T-helper 17 cell (primary cell): ENCODE data around the gene TIMM21. TPM values are rescaled to one million over a fixed set of nuclear protein-coding genes. Genes with fewer than 3 reads are reported as not detected.

Experiments used
- ATAC-seq: fragments of 150-1000 bp; cut with Tn5 transposase; 2 replicates; pipeline ENCODE4 v1.10.0; 2021; ENCODE audit warnings: mild to moderate bottlenecking, moderate library complexity
- DNase-seq, 3 donors: peaks; one replicate each; pipeline versions ENCODE4 v3.0.0 to v3.0.0-alpha.2; 2020 to 2021
- H3K9me3 ChIP-seq: one replicate; pipeline ENCODE4 v1.7.0; 2013; ENCODE audit warnings: low read length, mild to moderate bottlenecking; ENCODE audit not compliant: control insufficient read depth, poor library complexity, severe bottlenecking
- H3K27ac Mint-ChIP-seq: one replicate; pipeline ENCODE4 v1.8.0; 2022; ENCODE audit warnings: mild to moderate bottlenecking, moderate library complexity, mixed read lengths
- H3K27me3 Mint-ChIP-seq: one replicate; pipeline ENCODE4 v1.8.0; 2022; ENCODE audit warnings: mixed read lengths
- H3K36me3 Mint-ChIP-seq: one replicate; pipeline ENCODE4 v1.8.0; 2022; ENCODE audit warnings: low read depth, mixed read lengths
- H3K4me1 Mint-ChIP-seq: one replicate; pipeline ENCODE4 v1.8.0; 2022; ENCODE audit warnings: mild to moderate bottlenecking, mixed read lengths
- H3K4me3 Mint-ChIP-seq: one replicate; pipeline ENCODE4 v1.8.0; 2022; ENCODE audit warnings: mild to moderate bottlenecking, moderate library complexity, mixed read lengths
- total RNA-seq, 4 donors: library from RNA in 2 of 4; stranded (reverse) in 2 of 4; gene quantifications; one replicate each; pipeline ENCODE4 v1.2.3 and lab custom pipeline; 2022 to 2026

The TIMM21 gene
- total RNA-seq, 2 donors from 2014 or later: 10.3 to 12.1 TPM

DNA sequence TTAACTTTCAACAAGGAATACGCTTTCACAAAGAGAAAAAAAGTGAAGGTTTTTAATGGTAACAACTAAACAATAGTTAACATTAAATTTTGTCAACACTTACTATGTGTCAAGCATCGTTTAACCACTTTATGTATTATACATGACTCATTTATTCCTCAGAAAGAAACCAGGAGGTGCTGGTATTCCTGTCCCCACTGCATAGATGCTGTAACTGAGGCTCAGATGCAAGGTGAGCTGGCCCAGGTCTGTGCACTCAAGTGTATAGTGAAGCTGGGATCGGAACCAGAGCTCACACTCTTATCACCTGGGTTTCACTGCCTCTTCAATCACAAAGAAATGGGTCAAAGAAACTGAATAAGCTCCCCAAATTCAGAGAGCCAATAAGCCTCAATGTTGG lies 17.2 kb upstream of the TIMM21 start:
- H3K9me3 ChIP-seq: no peaks in the 10 kb centered on the region
- Mint-ChIP-seq H3K27me3 (peaks cover 17% of the 10 kb centered on the region), H3K4me1 (peaks cover 5% of the 10 kb centered on the region), H3K27ac (no peak overlapping the region), H3K4me3 (no peak overlapping the region), H3K36me3 (peaks cover 2% of the 10 kb centered on the region)
- ATAC-seq (no peak), DNase-seq (no peak)

DNA sequence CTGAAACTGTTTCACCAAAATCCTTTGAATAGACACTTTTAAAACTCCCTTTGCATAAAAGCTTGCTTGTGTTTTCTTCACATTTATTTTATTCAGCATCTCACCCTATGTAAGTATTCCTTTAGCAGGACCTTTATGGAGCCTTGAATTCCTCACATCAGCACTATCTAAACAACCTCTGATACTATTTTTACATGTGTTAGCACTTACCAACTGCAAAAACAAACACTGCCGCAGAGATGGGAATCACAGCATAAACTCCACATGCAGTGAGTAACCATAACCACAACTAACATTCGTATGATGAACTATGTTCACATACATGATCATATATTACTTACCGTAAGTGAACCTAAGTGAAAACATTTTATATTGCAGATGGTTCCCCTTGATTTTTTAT lies 16.1 kb upstream of the TIMM21 start:
- H3K4me3 Mint-ChIP-seq: no peak overlapping the region
- H3K27me3 Mint-ChIP-seq: peaks cover 16% of the 10 kb centered on the region
- no peak overlapping the region for H3K27ac Mint-ChIP-seq
- peaks cover 2% of the 10 kb centered on the region for H3K36me3 Mint-ChIP-seq
- H3K9me3 ChIP-seq: no peaks in the 10 kb centered on the region
- H3K4me1 Mint-ChIP-seq: peaks cover 5% of the 10 kb centered on the region
- no peak for ATAC-seq
- no peak for DNase-seq

DNA sequence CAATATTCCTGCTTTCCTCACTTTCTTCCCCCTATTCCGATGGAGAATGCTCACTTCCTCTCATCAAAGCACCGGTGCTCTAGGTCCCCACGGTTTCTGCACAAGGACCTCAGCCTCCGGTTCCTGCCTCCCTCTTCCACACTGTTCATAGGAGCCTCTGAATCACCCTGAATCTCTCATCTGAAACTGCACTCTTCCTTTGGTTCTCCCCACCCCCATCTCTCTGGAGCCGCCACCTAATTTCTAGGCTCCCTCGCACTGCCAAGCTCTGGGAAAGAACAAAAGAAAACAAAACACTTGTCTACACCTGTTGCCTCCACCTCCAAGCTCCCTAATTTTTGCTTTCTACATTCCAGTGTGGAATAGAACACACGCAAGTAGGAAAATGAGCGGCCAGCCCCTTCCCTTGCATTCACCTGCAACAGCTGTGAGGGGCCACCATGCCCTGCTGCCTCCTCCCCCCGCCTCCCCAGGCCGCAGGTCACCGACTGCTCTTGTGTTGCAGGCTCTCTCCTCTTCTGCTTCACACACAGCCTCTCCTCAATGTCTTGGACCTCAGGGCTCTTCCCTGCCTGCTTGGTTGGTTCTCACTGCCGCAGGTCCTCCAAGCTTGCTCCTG lies 10.3 kb upstream of the TIMM21 start:
- no peak overlapping the region for H3K27ac Mint-ChIP-seq
- H3K36me3 Mint-ChIP-seq: peaks cover 9% of the 10 kb centered on the region
- DNase-seq (no peak), ATAC-seq (no peak)
- peaks cover 48% of the 10 kb centered on the region for H3K27me3 Mint-ChIP-seq
- H3K9me3 ChIP-seq: no peaks in the 10 kb centered on the region
- H3K4me1 Mint-ChIP-seq: peaks cover 10% of the 10 kb centered on the region
- H3K4me3 Mint-ChIP-seq: no peak overlapping the region

DNA sequence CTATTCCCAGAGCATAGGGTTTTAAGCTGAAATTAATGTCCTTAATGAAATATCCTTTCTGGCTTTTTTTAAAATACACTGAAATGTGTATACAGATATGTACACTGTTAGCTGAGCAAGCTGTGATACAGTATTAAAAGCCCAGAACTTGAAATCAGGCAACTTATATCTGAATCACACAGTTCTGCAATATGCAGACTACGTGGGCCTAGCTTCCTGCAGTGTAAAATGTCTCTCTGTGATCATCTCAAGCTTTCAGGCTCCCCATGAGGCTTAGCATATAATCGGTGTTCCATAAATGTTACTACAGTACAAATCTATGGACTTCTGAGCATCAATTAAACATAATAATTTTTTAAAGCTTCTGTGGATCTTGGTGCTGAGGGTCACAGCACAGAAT lies 8.9 kb upstream of the TIMM21 start:
- H3K27me3 Mint-ChIP-seq: peaks cover 52% of the 10 kb centered on the region
- H3K36me3 Mint-ChIP-seq: peaks cover 9% of the 10 kb centered on the region
- no peaks in the 10 kb centered on the region for H3K9me3 ChIP-seq
- H3K27ac Mint-ChIP-seq: no peak overlapping the region
- no peak overlapping the region for H3K4me3 Mint-ChIP-seq
- peaks cover 10% of the 10 kb centered on the region for H3K4me1 Mint-ChIP-seq
- no peak for ATAC-seq
- no peak for DNase-seq

DNA sequence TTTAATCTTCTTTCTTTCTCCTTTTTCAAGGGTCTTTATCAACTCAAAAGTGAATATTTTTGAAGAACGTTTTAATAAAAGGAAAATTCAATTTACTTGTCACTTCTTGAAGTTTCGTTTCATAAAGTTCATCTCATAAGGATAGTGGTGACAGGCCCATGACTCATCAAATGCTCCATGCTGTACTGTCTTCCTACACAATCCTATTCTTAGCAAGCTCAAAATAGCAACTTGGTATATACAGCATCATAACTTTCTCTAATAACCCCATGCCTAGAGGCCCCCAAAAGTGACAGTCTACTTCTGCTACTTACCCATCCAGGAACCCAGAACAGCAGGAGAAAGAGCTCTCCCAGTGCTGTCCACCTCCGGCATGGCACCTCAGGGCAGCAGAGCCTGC lies 8.4 kb upstream of the TIMM21 start:
- Mint-ChIP-seq H3K4me3 (no peak overlapping the region), H3K4me1 (peaks cover 8% of the 10 kb centered on the region), H3K36me3 (peaks cover 8% of the 10 kb centered on the region), H3K27me3 (peaks cover 50% of the 10 kb centered on the region), H3K27ac (no peak overlapping the region)
- H3K9me3 ChIP-seq: no peaks in the 10 kb centered on the region
- ATAC-seq (no peak), DNase-seq (no peak)

DNA sequence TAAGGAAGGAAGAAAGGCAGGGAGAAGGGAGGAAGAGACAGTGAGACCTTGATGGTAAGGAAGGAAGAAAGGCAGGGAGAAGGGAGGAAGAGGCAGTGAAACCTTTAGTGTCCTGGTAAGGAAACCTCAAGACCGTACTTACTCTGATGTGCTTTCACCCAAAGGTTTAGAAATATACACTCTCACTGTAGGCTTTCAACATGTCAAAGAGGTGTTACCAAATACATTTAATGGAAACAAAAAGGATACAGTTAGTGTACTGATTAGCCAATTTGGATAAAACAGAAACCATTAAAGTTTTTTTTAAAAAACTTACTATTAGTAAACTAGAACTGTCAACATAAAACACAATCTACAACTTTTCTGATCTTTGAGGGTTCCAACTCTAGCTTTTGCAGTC lies 7.7 kb upstream of the TIMM21 start:
- H3K4me1 Mint-ChIP-seq: peaks cover 8% of the 10 kb centered on the region
- DNase-seq: no peak
- no peak for ATAC-seq
- H3K9me3 ChIP-seq: no peaks in the 10 kb centered on the region
- H3K4me3 Mint-ChIP-seq: no peak overlapping the region
- peaks cover 44% of the 10 kb centered on the region for H3K27me3 Mint-ChIP-seq
- peaks cover 8% of the 10 kb centered on the region for H3K36me3 Mint-ChIP-seq
- H3K27ac Mint-ChIP-seq: no peak overlapping the region

DNA sequence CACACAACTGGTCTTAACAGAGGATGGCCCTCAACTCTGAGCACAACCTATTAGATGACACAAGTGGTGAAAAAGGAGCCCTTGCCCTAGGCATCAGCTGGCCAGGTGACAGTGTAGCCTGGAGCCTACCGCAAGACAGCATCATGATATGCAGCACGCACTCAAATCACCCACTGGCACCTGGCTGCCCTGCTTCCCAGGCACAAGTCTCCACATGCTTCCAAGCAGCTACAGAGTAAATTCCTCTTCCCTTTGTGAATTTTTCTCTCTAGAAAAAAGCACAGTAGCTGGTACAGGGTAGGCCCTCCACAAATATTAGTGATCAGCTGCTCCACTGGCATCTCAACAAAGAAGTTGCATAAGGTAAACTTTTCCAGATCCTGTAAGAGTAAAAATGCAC lies 6.7 kb upstream of the TIMM21 start:
- no peak overlapping the region for H3K27ac Mint-ChIP-seq
- ATAC-seq (no peak), DNase-seq (no peak)
- no peaks in the 10 kb centered on the region for H3K9me3 ChIP-seq
- H3K27me3 Mint-ChIP-seq: peaks cover 38% of the 10 kb centered on the region
- H3K4me3 Mint-ChIP-seq: no peak overlapping the region
- H3K4me1 Mint-ChIP-seq: peaks cover 8% of the 10 kb centered on the region
- peaks cover 8% of the 10 kb centered on the region for H3K36me3 Mint-ChIP-seq

DNA sequence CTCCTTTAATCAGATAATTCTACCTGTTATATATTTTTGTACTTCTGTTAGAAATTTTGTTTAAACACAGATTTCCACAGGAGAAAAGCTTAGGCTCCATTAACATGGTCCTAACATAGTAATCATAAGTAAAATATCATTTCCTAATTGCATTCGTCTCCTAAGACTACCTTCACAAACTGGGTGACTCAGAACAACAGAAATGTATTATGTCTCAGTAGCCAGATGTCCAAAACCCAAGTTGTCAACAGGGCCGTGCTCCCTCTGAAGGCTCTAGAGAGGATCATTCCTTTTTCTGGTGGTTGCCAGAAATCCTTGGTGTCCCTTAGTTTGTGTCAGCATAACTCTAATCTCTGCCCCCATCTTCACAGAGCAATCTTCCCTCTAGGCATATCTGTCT lies 6.1 kb upstream of the TIMM21 start:
- Mint-ChIP-seq H3K27ac (no peak overlapping the region), H3K27me3 (peaks cover 37% of the 10 kb centered on the region), H3K4me3 (no peak overlapping the region), H3K36me3 (peaks cover 8% of the 10 kb centered on the region), H3K4me1 (peaks cover 11% of the 10 kb centered on the region)
- no peaks in the 10 kb centered on the region for H3K9me3 ChIP-seq
- DNase-seq (no peak), ATAC-seq (no peak)

DNA sequence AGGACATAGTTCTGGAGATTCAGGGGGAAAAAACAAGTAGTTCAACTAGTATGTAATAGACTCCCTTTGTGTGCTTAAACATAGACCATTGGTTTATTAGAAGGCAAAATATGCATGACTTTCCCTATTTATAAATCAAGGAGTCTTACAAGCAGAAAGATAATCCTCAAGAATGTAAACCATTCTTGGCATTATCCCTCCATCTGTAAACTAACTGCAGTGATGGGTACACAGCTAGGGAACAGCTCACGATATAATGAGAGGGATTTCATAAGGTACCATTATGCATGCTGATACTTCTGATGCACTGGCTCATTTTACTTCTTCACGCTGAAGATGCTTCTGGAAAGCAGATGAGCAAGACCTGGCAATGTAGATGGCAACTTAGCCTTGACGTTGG lies 1.6 kb upstream of the TIMM21 start:
- H3K9me3 ChIP-seq: no peaks in the 10 kb centered on the region
- Mint-ChIP-seq H3K4me3 (peak overlapping the region; percentile 96), H3K27me3 (peaks cover 10% of the 10 kb centered on the region), H3K27ac (peak overlapping the region; percentile 99), H3K4me1 (peaks cover 28% of the 10 kb centered on the region), H3K36me3 (no peaks in the 10 kb centered on the region)
- ATAC-seq: no peak
- no peak for DNase-seq

DNA sequence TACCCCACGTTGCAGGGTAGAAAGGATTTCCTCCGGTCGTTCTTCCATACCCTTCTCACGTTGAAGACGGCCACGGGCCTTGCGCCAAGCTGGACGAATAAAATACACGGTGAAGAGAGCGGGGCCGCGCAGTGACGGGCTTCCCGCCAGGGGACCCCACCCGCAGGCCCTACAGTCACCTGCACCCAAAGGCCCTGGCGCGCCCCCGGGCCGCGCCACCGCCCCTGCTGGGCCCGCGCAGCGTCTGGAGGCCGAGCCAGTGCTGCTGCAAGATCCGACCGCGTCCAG lies 888 bp upstream of the TIMM21 start:
- peaks cover 6% of the 10 kb centered on the region for H3K27me3 Mint-ChIP-seq
- ATAC-seq: no peak
- peaks cover 3% of the 10 kb centered on the region for H3K36me3 Mint-ChIP-seq
- H3K9me3 ChIP-seq: no peaks in the 10 kb centered on the region
- DNase-seq: no peak
- peak overlapping the region; percentile 96 for H3K4me3 Mint-ChIP-seq
- H3K27ac Mint-ChIP-seq: peak overlapping the region; percentile 99
- H3K4me1 Mint-ChIP-seq: peaks cover 31% of the 10 kb centered on the region

DNA sequence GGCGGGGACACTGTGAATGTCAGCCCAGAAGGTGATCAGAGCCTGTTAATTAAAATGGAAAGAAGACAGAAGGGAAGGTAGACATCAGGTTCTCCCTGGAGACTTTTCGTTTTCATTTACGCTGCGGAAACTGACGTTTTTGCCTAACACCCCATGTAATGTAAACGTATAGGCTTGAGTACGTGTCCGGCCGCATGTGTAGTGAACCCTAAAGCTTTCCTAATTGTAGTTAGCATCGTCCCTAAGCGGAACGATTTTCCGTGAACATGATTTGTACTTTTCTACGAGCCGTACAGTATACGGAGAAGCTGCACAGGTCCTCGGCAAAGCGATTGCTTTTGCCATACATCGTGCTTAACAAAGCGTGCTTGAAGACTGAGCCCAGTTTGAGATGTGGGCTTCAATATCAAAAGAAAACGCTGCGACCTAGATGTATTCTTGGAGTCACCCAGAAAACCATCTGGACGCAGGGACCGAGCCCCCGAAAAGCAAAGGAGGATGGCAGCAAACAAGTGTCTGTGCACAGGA lies 284 bp downstream of the TIMM21 start:
- DNase-seq (no peak), ATAC-seq (peak; percentile 0)
- Mint-ChIP-seq H3K36me3 (peaks cover 5% of the 10 kb centered on the region), H3K4me3 (peak overlapping the region; percentile 96), H3K27me3 (peaks cover 3% of the 10 kb centered on the region), H3K27ac (peak overlapping the region; percentile 99), H3K4me1 (peaks cover 37% of the 10 kb centered on the region)
- H3K9me3 ChIP-seq: no peaks in the 10 kb centered on the region

DNA sequence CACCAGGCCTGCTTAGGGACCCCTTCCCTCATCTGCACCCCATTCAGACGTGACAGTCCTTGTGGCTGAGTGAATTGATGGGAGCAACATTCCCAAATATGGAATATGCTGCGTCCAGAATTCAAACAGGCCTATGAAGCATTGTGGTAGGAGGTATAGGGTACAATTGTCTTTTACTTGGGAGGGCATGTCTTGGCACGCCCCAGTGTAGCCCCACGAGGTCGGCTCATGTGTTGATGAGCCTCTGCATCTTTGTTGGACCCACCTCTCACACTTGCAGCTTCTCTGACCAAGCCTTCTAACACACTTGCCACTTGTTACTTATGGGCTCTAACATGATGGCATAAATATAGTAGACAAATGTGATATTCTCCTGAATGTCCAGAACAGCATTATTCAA lies 1.6 kb downstream of the TIMM21 start:
- Mint-ChIP-seq H3K27ac (peak overlapping the region; percentile 99), H3K36me3 (peaks cover 7% of the 10 kb centered on the region), H3K4me3 (peak overlapping the region; percentile 21), H3K4me1 (peaks cover 40% of the 10 kb centered on the region), H3K27me3 (no peaks in the 10 kb centered on the region)
- DNase-seq: no peak
- H3K9me3 ChIP-seq: no peaks in the 10 kb centered on the region
- no peak for ATAC-seq

DNA sequence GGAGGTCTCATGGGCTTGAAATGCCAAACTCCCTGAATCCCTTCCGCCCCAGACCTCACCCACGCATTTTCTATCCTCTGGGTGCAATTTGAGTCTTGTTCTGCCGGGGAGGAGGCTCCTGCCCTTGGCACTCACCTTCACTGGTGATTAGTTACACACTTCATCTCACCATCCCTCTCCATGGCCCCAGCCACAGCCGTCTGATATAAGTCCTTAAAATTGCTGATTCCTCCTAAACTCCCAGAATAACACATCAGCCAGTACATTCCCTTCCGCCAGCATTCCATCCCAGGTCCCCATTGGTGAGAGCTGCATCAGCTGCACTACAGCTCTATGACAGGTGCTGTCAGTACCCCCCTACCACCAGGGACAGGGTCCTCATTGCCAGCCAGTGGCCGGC lies 3.9 kb downstream of the TIMM21 start:
- no peak overlapping the region for H3K4me3 Mint-ChIP-seq

DNA sequence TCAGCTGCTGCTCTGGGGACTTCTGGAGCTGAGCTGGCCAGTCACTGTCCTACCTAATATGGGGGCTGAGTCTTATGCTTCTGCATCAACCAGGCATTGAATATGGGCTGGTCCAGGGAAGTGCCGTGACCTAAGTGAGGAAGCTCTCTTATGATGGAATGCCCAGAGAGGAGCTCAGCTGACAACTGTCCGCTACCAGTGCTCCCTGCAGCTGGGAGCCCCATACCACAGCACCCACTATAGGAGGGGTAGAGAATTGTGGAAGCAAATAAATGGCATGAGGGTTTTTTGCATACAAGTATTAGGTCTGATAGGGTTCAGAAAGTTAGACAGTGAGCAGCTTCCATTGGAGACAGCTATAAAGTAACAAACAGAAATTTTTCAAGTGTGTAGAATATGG lies 4.5 kb downstream of the TIMM21 start:
- DNase-seq: no peak
- H3K9me3 ChIP-seq: no peaks in the 10 kb centered on the region
- H3K27ac Mint-ChIP-seq: peak overlapping the region; percentile 72
- H3K4me1 Mint-ChIP-seq: peaks cover 34% of the 10 kb centered on the region
- H3K36me3 Mint-ChIP-seq: peaks cover 8% of the 10 kb centered on the region
- no peak overlapping the region for H3K4me3 Mint-ChIP-seq
- no peak for ATAC-seq
- no peaks in the 10 kb centered on the region for H3K27me3 Mint-ChIP-seq

More for the DNA sequence above, 3.9 kb downstream of the TIMM21 start:
- no peaks in the 10 kb centered on the region for H3K27me3 Mint-ChIP-seq
- no peaks in the 10 kb centered on the region for H3K9me3 ChIP-seq
- H3K4me1 Mint-ChIP-seq: peaks cover 37% of the 10 kb centered on the region
- H3K27ac Mint-ChIP-seq: peak overlapping the region; percentile 72
- ATAC-seq: no peak
- H3K36me3 Mint-ChIP-seq: peaks cover 7% of the 10 kb centered on the region
- DNase-seq: no peak
